Heart right ventricle (tissue), 16 donors: Measurements from ENCODE around the gene SMARCAD1. TPM values are rescaled to one million over a fixed set of nuclear protein-coding genes. Genes with fewer than 3 reads are reported as not detected.

Source experiments
- ATAC-seq, 8 donors: fragments of 200-7000 bp; cut with Tn5 transposase; one replicate each; pipeline ENCODE4 v1.9.1; 2020; ENCODE audit warnings: mild to moderate bottlenecking in 8 of 8, moderate library complexity in 8 of 8, moderate number of reproducible peaks in 1 of 8
- DNase-seq, 2 donors: peaks; one replicate each; pipeline ENCODE4 v3.0.0-alpha.2; 2020
- H3K27ac ChIP-seq, 10 donors: fragments of 200-600 bp; sonication (generic) in 2 of 10; one replicate each; pipeline versions ENCODE4 v1.5.0 to v1.8.0; 2020 to 2022; ENCODE audit warnings: mild to moderate bottlenecking in 3 of 10
- H3K27me3 ChIP-seq, 7 donors: fragments of 200-600 bp; one replicate each; pipeline ENCODE4 v1.8.0; 2021 to 2022; ENCODE audit warnings: mild to moderate bottlenecking in 2 of 7
- H3K36me3 ChIP-seq, 9 donors: fragments of 200-600 bp; sonication (generic) in 1 of 9; one replicate each; pipeline versions ENCODE4 v1.5.0 to v1.8.0; 2020 to 2022; ENCODE audit warnings: mild to moderate bottlenecking in 2 of 9
- H3K4me1 ChIP-seq, 9 donors: fragments of 200-600 bp; sonication (generic) in 1 of 9; one replicate each; pipeline versions ENCODE4 v1.5.0 to v1.8.0; 2020 to 2022; ENCODE audit warnings: mild to moderate bottlenecking in 4 of 9
- H3K4me3 ChIP-seq, 10 donors: fragments of 200-600 bp; sonication (generic) in 2 of 10; one replicate each; pipeline versions ENCODE4 v1.5.0 to v1.8.0; 2020 to 2022; ENCODE audit warnings: mild to moderate bottlenecking in 7 of 10, moderate library complexity in 2 of 10
- H3K9me3 ChIP-seq, 11 donors: fragments of 200-600 bp in 10 of 11; sonication (generic) in 2 of 11; one replicate each; pipeline versions ENCODE4 v1.5.0 to v1.8.0; 2013 to 2022; ENCODE audit warnings: mild to moderate bottlenecking in 2 of 11, control low read depth in 1 of 11, moderate library complexity in 1 of 11
- WGBS, 2 donors: extraction: QIAGEN DNeasy Blood & Tissue Kit; methylation state at CpG; one replicate each; pipeline ENCODE4 v1.1.7; 2013; ENCODE audit warnings: inconsistent platforms in 1 of 2; 5-methylcytosine and 5-hydroxymethylcytosine counted together
- intact Hi-C, 10 donors: fragments of 100-400 bp; cut with DNase I; formaldehyde crosslinking; loops; one replicate each; pipeline versions ENCODE4 v1.11.1 to v1.14.2; 2022
- polyA plus RNA-seq, 2 donors: library from polyadenylated mRNA; stranded (reverse); fragments of 200-250 nt; gene quantifications; one replicate each; pipeline ENCODE4 v1.2.3, GENCODE V29; 2013
- total RNA-seq, 10 donors: library from RNA; stranded (reverse); fragmentation: NEBNext Ultra II Directional in 3 of 10; extraction: Animal tissue kit (Norgen Biotek cat#: 25700) in 3 of 10; gene quantifications; one replicate each; pipeline versions ENCODE4 v1.2.1 to v1.2.4, GENCODE V29; 2021 to 2023
- TF ChIP-seq, protein P1 (sequence below), 9 donors: fragments of 200-600 bp; sonication (generic) in 2 of 9; IDR thresholded peaks; one replicate each; pipeline versions ENCODE4 v1.5.0 to v1.8.0; 2021 to 2022; ENCODE audit warnings: antibody characterized with exemption in 9 of 9, mild to moderate bottlenecking in 5 of 9, moderate library complexity in 1 of 9
- donor health status: Arrhythmogenic right ventricular cardiomyopathy.
- donor health status: ischemic (EF 13 %, LVEDD 7.1; RV severe dilation, severe dysfunction).
- donor health status: healthy with polysubstance abuse.
- donor health status: DM: no; HTN: yes; CAD: no.
- donor health status: DM: no; HTN: no; CAD: no.
- donor health status: ischemic (EF 25% LVEDD 6.9; RV normal size, moderate dysfunction).
- donor health status: ischemic (EF 25% LVEDD 5.7; RV mildly dilated, moderate dysfunction).
- donor health status: healthy.
- donor health status: DM: yes; HTN: yes; CAD: no.
- donor health status: Ischemic cardiomyopathy.
- donor health status: ischemic (EF 35%, LVEDD 5.7; RV mildly dilated, moderate dysfunction).
- donor health status: nonischemic (EF 11% LVEDD 7.7; RV severe dilation, severe dysfunction).
- donor health status: DM: yes; HTN: yes; CAD: no.
- donor health status: PGD.
- donor health status: ischemic (EF 29% LVEDD 5.4; RV normal size, mild dysfunction).
- donor health status: nonischemic (EF 23%, LVEDD 6.1; RV moderate dilation, normal function).

SMARCAD1 gene
- total and polyA plus RNA-seq, 12 donors = 4.5 to 15.1 (median 10.8) TPM

GRCh38 chr4:94244829-94245185, 37.1 kb downstream of the SMARCAD1 start:
- H3K27me3 ChIP-seq = no peaks in the 10 kb centered on the region
- ATAC-seq (peak in 4 of 8 donors; percentile 57 to 74 (median 68)), DNase-seq (no peak)
- 46 to 63% methylated on average over 2 of the region's 2 CpGs for WGBS, 2 donors
- intact Hi-C loops = no loop called here
- peaks cover 0 to 93% (median 30%) of the 10 kb centered on the region in 9 donors for H3K36me3 ChIP-seq
- H3K9me3 ChIP-seq = no peaks in the 10 kb centered on the region
- H3K4me1 ChIP-seq = peaks cover 0 to 17% (median 0%) of the 10 kb centered on the region in 9 donors
- TF ChIP-seq, protein P1, sequence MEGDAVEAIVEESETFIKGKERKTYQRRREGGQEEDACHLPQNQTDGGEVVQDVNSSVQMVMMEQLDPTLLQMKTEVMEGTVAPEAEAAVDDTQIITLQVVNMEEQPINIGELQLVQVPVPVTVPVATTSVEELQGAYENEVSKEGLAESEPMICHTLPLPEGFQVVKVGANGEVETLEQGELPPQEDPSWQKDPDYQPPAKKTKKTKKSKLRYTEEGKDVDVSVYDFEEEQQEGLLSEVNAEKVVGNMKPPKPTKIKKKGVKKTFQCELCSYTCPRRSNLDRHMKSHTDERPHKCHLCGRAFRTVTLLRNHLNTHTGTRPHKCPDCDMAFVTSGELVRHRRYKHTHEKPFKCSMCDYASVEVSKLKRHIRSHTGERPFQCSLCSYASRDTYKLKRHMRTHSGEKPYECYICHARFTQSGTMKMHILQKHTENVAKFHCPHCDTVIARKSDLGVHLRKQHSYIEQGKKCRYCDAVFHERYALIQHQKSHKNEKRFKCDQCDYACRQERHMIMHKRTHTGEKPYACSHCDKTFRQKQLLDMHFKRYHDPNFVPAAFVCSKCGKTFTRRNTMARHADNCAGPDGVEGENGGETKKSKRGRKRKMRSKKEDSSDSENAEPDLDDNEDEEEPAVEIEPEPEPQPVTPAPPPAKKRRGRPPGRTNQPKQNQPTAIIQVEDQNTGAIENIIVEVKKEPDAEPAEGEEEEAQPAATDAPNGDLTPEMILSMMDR (IDR thresholded peaks at IDR 0.05) = no peak
- no peak overlapping the region for H3K4me3 ChIP-seq
- H3K27ac ChIP-seq = peak overlapping the region in 4 of 10 donors; percentile 17 to 38 (median 28)

DNA sequence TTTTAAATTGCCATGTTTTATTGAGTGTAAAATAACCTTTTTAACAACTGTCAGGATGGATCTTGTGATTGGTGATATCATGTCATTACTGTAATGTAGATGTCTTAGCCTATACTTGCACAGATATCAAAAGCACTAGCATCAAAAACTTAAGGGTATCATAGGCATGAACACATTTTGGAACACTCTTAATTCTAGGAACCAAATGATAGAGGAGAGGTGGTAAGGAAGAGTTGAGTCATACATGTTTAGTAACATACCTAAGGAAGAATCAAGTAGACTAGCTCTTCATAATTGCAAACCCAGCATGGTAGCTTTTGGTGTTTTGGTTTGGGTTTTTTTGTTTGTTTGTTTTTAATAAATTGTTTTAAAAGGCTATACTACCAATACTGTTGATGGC, 43.4 kb downstream of the SMARCAD1 start:
- TF ChIP-seq, protein P1 (IDR thresholded peaks at IDR 0.05) = no peak
- H3K27me3 ChIP-seq = no peaks in the 10 kb centered on the region
- intact Hi-C loops = no loop called here
- H3K4me3 ChIP-seq = no peak overlapping the region
- peaks cover 0 to 93% (median 23%) of the 10 kb centered on the region in 9 donors for H3K36me3 ChIP-seq
- H3K9me3 ChIP-seq = no peaks in the 10 kb centered on the region
- H3K27ac ChIP-seq = no peak overlapping the region
- no peak for ATAC-seq
- no peaks in the 10 kb centered on the region for H3K4me1 ChIP-seq
- DNase-seq = no peak

- no peaks in the 10 kb centered on the region for H3K4me1 ChIP-seq
- H3K9me3 ChIP-seq = no peaks in the 10 kb centered on the region
- DNase-seq = no peak
- no peak overlapping the region for H3K4me3 ChIP-seq
- H3K36me3 ChIP-seq = peaks cover 0 to 88% (median 23%) of the 10 kb centered on the region in 9 donors
- H3K27me3 ChIP-seq = no peaks in the 10 kb centered on the region
- TF ChIP-seq, protein P1 (IDR thresholded peaks at IDR 0.05) = no peak
- intact Hi-C loops = no loop called here
- ATAC-seq = no peak
- H3K27ac ChIP-seq = no peak overlapping the region
- WGBS, 2 donors = 88 to 91% methylated on average over 3 of the region's 3 CpGs
Measured at GRCh38 chr4:94253036-94253435, 45.4 kb downstream of the SMARCAD1 start.

GRCh38 chr4:94256144-94256783, 48.6 kb downstream of the SMARCAD1 start:
- ATAC-seq (no peak), DNase-seq (no peak)
- no peak overlapping the region for H3K4me3 ChIP-seq
- H3K27ac ChIP-seq = no peak overlapping the region
- intact Hi-C loops = loop anchor here in 4 of 10 donors (5.0 kb wide), 1 partner anchor 464 kb away; no protein-coding TSS in a partner anchor
- WGBS, 2 donors = 89 to 93% methylated on average over 8 of the region's 8 CpGs
- H3K27me3 ChIP-seq = no peaks in the 10 kb centered on the region
- no peaks in the 10 kb centered on the region for H3K9me3 ChIP-seq
- H3K36me3 ChIP-seq = peaks cover 0 to 78% (median 16%) of the 10 kb centered on the region in 9 donors
- TF ChIP-seq, protein P1 (IDR thresholded peaks at IDR 0.05) = no peak
- no peaks in the 10 kb centered on the region for H3K4me1 ChIP-seq
